HL-60 (cell line): ENCODE data around the gene MDGA2.

Experiments used
- DNase-seq, 2 experiments: peaks; one replicate each; pipeline ENCODE4 v3.0.0-alpha.2; 2010 to 2020; ENCODE audit warnings: low read depth in 1 of 2, low spot score in 1 of 2
- H3K27ac ChIP-seq: fragments of 250-450 bp; sonication (Bioruptor Pico); replicated peaks from 2 replicates; pipeline ENCODE4 v1.5.1; 2020; ENCODE audit warnings: mild to moderate bottlenecking, moderate library complexity
- H3K27me3 ChIP-seq: fragments of 250-450 bp; sonication (Bioruptor Pico); 2 replicates; pipeline ENCODE4 v1.5.1; 2021; ENCODE audit warnings: mild to moderate bottlenecking, moderate library complexity; ENCODE audit not compliant: insufficient read depth, poor library complexity, severe bottlenecking
- H3K4me3 ChIP-seq: replicated peaks from 2 replicates; pipeline ENCODE4 v1.5.1; 2011; ENCODE audit warnings: mild to moderate bottlenecking, control low read depth, low read length; ENCODE audit not compliant: insufficient read depth
- CTCF ChIP-seq: IDR thresholded peaks from one replicate; pipeline ENCODE4 v1.5.1; 2011; ENCODE audit warnings: low read length, control low read depth, inconsistent platforms; ENCODE audit not compliant: insufficient read depth
- GABPA ChIP-seq: IDR thresholded peaks from 2 replicates; pipeline ENCODE4 v1.6.1; 2012; ENCODE audit warnings: low read depth
- POLR2AphosphoS5 ChIP-seq: IDR thresholded peaks from 2 replicates; pipeline ENCODE4 v1.6.1; 2012; ENCODE audit warnings: low read depth
- SPI1 ChIP-seq: IDR thresholded peaks from 2 replicates; pipeline ENCODE4 v1.6.1; 2012; ENCODE audit warnings: low read depth, mild to moderate bottlenecking, borderline replicate concordance
- TF ChIP-seq, protein P1 (sequence below): IDR thresholded peaks from 2 replicates; pipeline ENCODE4 v1.6.1; 2012; ENCODE audit warnings: low read depth; ENCODE audit not compliant: insufficient replicate concordance

The MDGA2 gene

GRCh38 chr14:46819117-46819516, 856.3 kb downstream of the MDGA2 start:
- TF ChIP-seq SPI1 (no peak), CTCF (no peak), POLR2AphosphoS5 (no peak)
- TF ChIP-seq, protein P1, sequence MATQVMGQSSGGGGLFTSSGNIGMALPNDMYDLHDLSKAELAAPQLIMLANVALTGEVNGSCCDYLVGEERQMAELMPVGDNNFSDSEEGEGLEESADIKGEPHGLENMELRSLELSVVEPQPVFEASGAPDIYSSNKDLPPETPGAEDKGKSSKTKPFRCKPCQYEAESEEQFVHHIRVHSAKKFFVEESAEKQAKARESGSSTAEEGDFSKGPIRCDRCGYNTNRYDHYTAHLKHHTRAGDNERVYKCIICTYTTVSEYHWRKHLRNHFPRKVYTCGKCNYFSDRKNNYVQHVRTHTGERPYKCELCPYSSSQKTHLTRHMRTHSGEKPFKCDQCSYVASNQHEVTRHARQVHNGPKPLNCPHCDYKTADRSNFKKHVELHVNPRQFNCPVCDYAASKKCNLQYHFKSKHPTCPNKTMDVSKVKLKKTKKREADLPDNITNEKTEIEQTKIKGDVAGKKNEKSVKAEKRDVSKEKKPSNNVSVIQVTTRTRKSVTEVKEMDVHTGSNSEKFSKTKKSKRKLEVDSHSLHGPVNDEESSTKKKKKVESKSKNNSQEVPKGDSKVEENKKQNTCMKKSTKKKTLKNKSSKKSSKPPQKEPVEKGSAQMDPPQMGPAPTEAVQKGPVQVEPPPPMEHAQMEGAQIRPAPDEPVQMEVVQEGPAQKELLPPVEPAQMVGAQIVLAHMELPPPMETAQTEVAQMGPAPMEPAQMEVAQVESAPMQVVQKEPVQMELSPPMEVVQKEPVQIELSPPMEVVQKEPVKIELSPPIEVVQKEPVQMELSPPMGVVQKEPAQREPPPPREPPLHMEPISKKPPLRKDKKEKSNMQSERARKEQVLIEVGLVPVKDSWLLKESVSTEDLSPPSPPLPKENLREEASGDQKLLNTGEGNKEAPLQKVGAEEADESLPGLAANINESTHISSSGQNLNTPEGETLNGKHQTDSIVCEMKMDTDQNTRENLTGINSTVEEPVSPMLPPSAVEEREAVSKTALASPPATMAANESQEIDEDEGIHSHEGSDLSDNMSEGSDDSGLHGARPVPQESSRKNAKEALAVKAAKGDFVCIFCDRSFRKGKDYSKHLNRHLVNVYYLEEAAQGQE: no peak
- Histone ChIP-seq H3K27ac (no peak overlapping the region), H3K27me3 (no peaks in the 10 kb centered on the region), H3K4me3 (no peak overlapping the region)
- DNase-seq: no peak

- TF ChIP-seq GABPA: no peak
- TF ChIP-seq, protein P1: no peak
- TF ChIP-seq CTCF: no peak
- TF ChIP-seq POLR2AphosphoS5: no peak
- TF ChIP-seq SPI1: no peak
- Histone ChIP-seq H3K27me3 (no peaks in the 10 kb centered on the region), H3K4me3 (no peak overlapping the region), H3K27ac (no peak overlapping the region)
- DNase-seq: no peak
These were observed 857.3 kb downstream of the MDGA2 start for GRCh38 chr14:46818147-46818546.

GRCh38 chr14:46793144-46793543, 882.3 kb downstream of the MDGA2 start:
- no peaks in the 10 kb centered on the region for H3K27me3 ChIP-seq
- TF ChIP-seq, protein P1: no peak
- no peak for TF ChIP-seq POLR2AphosphoS5
- TF ChIP-seq CTCF: no peak
- TF ChIP-seq SPI1: no peak
- no peak for TF ChIP-seq GABPA
- no peak overlapping the region for H3K27ac ChIP-seq
- no peak overlapping the region for H3K4me3 ChIP-seq
- no peak for DNase-seq
